SH-SY5Y (cell line): ENCODE data around the gene SMARCA5.

Source experiments
- GATA2 ChIP-seq: IDR thresholded peaks from 2 replicates; pipeline ENCODE4 v1.6.1; 2011; ENCODE audit warnings: mild to moderate bottlenecking, low read depth, low read length
- GATA3 ChIP-seq: IDR thresholded peaks from 2 replicates; pipeline ENCODE4 v1.6.1; 2011; ENCODE audit warnings: low read depth, mild to moderate bottlenecking, low read length, moderate library complexity

DNA sequence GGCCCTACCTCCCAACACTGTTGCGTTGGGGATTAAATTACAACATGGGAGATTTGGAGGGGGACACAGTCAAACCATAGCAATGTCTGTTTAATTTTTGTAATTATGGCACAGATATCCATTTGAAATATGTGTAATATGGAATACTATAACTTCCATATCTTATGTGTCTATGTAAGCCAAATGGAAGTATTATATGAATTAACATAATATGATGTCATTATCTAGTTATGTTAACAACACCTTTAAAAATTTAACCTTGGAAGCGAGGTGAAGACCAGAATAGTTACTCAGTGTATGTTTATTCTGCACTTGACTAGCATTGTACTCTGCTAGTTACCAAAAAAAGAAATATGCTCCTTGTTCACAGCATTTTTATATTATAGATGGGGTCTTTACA, 4.3 kb downstream of the SMARCA5 start:
- TF ChIP-seq GATA2, result no peak
- no peak for TF ChIP-seq GATA3
